Measurements from ENCODE around the gene BAK1. TPM values are rescaled to one million over a fixed set of nuclear protein-coding genes. Genes with fewer than 3 reads are reported as not detected.

BAK1 gene
- total RNA-seq, 1 donor from 2014 or later = 11.5 TPM

GRCh38 chr6:33585403-33586107 lies 5.5 kb upstream of the BAK1 start:
- Mint-ChIP-seq H3K27ac (ENCODE audit: unreplicated experiment) (no peak overlapping the region), H3K9me3 (ENCODE audit: unreplicated experiment) (peaks cover 1% of the 10 kb centered on the region), H3K27me3 (ENCODE audit: unreplicated experiment) (peaks cover 9% of the 10 kb centered on the region), H3K4me1 (ENCODE audit: low read depth, unreplicated experiment) (peaks cover 6% of the 10 kb centered on the region), H3K4me3 (ENCODE audit: unreplicated experiment) (no peak overlapping the region), H3K36me3 (ENCODE audit: unreplicated experiment) (no peaks in the 10 kb centered on the region)
- peak; percentile 81 for DNase-seq
- TF ChIP-seq CTCF (IDR thresholded peaks at IDR 0.05; ENCODE audit: partially characterized antibody, unreplicated experiment) = peak; percentile 91

GRCh38 chr6:33584700-33585402 lies 4.8 kb upstream of the BAK1 start:
- Mint-ChIP-seq H3K27me3 (ENCODE audit: unreplicated experiment) (peaks cover 11% of the 10 kb centered on the region), H3K4me3 (ENCODE audit: unreplicated experiment) (no peak overlapping the region), H3K9me3 (ENCODE audit: unreplicated experiment) (peaks cover 1% of the 10 kb centered on the region), H3K4me1 (ENCODE audit: low read depth, unreplicated experiment) (peaks cover 7% of the 10 kb centered on the region), H3K36me3 (ENCODE audit: unreplicated experiment) (no peaks in the 10 kb centered on the region), H3K27ac (ENCODE audit: unreplicated experiment) (no peak overlapping the region)
- no peak for TF ChIP-seq CTCF (IDR thresholded peaks at IDR 0.05; ENCODE audit: partially characterized antibody, unreplicated experiment)
- DNase-seq = no peak

- no peak overlapping the region for H3K4me3 Mint-ChIP-seq (ENCODE audit: unreplicated experiment)
Observed at GRCh38 chr6:33583591-33584155, 3.6 kb upstream of the BAK1 start.

GRCh38 chr6:33581186-33581585 lies 1.1 kb upstream of the BAK1 start:
- H3K4me1 Mint-ChIP-seq (ENCODE audit: low read depth, unreplicated experiment) = peaks cover 8% of the 10 kb centered on the region
- H3K27ac Mint-ChIP-seq (ENCODE audit: unreplicated experiment) = no peak overlapping the region
- no peak for TF ChIP-seq CTCF (IDR thresholded peaks at IDR 0.05; ENCODE audit: partially characterized antibody, unreplicated experiment)
- H3K4me3 Mint-ChIP-seq (ENCODE audit: unreplicated experiment) = no peak overlapping the region
- H3K27me3 Mint-ChIP-seq (ENCODE audit: unreplicated experiment) = peaks cover 9% of the 10 kb centered on the region
- peaks cover 1% of the 10 kb centered on the region for H3K9me3 Mint-ChIP-seq (ENCODE audit: unreplicated experiment)
- H3K36me3 Mint-ChIP-seq (ENCODE audit: unreplicated experiment) = no peaks in the 10 kb centered on the region
- no peak for DNase-seq

More at GRCh38 chr6:33583591-33584155, 3.6 kb upstream of the BAK1 start:
- TF ChIP-seq CTCF (IDR thresholded peaks at IDR 0.05; ENCODE audit: partially characterized antibody, unreplicated experiment) = peak; percentile 66
- Mint-ChIP-seq H3K27ac (ENCODE audit: unreplicated experiment) (no peak overlapping the region), H3K4me1 (ENCODE audit: low read depth, unreplicated experiment) (peaks cover 8% of the 10 kb centered on the region), H3K36me3 (ENCODE audit: unreplicated experiment) (no peaks in the 10 kb centered on the region), H3K9me3 (ENCODE audit: unreplicated experiment) (peaks cover 1% of the 10 kb centered on the region), H3K27me3 (ENCODE audit: unreplicated experiment) (peaks cover 9% of the 10 kb centered on the region)
- DNase-seq = peak; percentile 72

Data from glutamatergic neuron (in vitro differentiated cells).